ENCODE results near the gene DISP3.

Gene DISP3

GRCh38 chr1:11536573-11537379, 57.8 kb downstream of the DISP3 start:
- no peaks in the 10 kb centered on the region for H3K27me3 ChIP-seq (ENCODE audit: insufficient read depth, insufficient read length)
- no peak for TF ChIP-seq ZNF274 (IDR thresholded peaks at IDR 0.05; ENCODE audit: low read depth, low read length)
- no peak for TF ChIP-seq YY1 (IDR thresholded peaks at IDR 0.05; ENCODE audit: insufficient read depth, insufficient read length)
- TF ChIP-seq SUZ12 (IDR thresholded peaks at IDR 0.05; ENCODE audit: extremely low read depth, insufficient read depth, insufficient read length): no peak
- H3K4me3 ChIP-seq (ENCODE audit: insufficient read length, low read depth): no peak overlapping the region
- no peak for DNase-seq (ENCODE audit: low read depth, low spot score)
- no peak overlapping the region for H3K9ac ChIP-seq (ENCODE audit: insufficient read length, low read depth)
- H3K9me3 ChIP-seq (ENCODE audit: insufficient read depth, low read length): no peaks in the 10 kb centered on the region
- H3K36me3 ChIP-seq (ENCODE audit: insufficient read depth, insufficient read length, low read length): no peaks in the 10 kb centered on the region
- H3K4me1 ChIP-seq (ENCODE audit: insufficient read depth, insufficient read length): peaks cover 4% of the 10 kb centered on the region

- TF ChIP-seq YY1 (IDR thresholded peaks at IDR 0.05; ENCODE audit: insufficient read depth, insufficient read length) (no peak), ZNF274 (IDR thresholded peaks at IDR 0.05; ENCODE audit: low read depth, low read length) (no peak), SUZ12 (IDR thresholded peaks at IDR 0.05; ENCODE audit: extremely low read depth, insufficient read depth, insufficient read length) (no peak)
- H3K9ac ChIP-seq (ENCODE audit: insufficient read length, low read depth): no peak overlapping the region
- no peaks in the 10 kb centered on the region for H3K36me3 ChIP-seq (ENCODE audit: insufficient read depth, insufficient read length, low read length)
- H3K9me3 ChIP-seq (ENCODE audit: insufficient read depth, low read length): no peaks in the 10 kb centered on the region
- H3K4me3 ChIP-seq (ENCODE audit: insufficient read length, low read depth): no peak overlapping the region
- peaks cover 4% of the 10 kb centered on the region for H3K4me1 ChIP-seq (ENCODE audit: insufficient read depth, insufficient read length)
- DNase-seq (ENCODE audit: low read depth, low spot score): no peak
- no peaks in the 10 kb centered on the region for H3K27me3 ChIP-seq (ENCODE audit: insufficient read depth, insufficient read length)
These were observed 58.4 kb downstream of the DISP3 start for GRCh38 chr1:11537380-11537764.

GRCh38 chr1:11537854-11538591, 59.1 kb downstream of the DISP3 start:
- H3K4me1 ChIP-seq (ENCODE audit: insufficient read depth, insufficient read length): peaks cover 4% of the 10 kb centered on the region
- TF ChIP-seq YY1 (IDR thresholded peaks at IDR 0.05; ENCODE audit: insufficient read depth, insufficient read length) (no peak), SUZ12 (IDR thresholded peaks at IDR 0.05; ENCODE audit: extremely low read depth, insufficient read depth, insufficient read length) (no peak)
- H3K9me3 ChIP-seq (ENCODE audit: insufficient read depth, low read length): no peaks in the 10 kb centered on the region
- H3K4me3 ChIP-seq (ENCODE audit: insufficient read length, low read depth): no peak overlapping the region
- no peaks in the 10 kb centered on the region for H3K36me3 ChIP-seq (ENCODE audit: insufficient read depth, insufficient read length, low read length)
- no peak for DNase-seq (ENCODE audit: low read depth, low spot score)
- H3K27me3 ChIP-seq (ENCODE audit: insufficient read depth, insufficient read length): no peaks in the 10 kb centered on the region
- no peak overlapping the region for H3K9ac ChIP-seq (ENCODE audit: insufficient read length, low read depth)

- Histone ChIP-seq H3K9ac (ENCODE audit: insufficient read length, low read depth) (no peak overlapping the region), H3K4me3 (ENCODE audit: insufficient read length, low read depth) (no peak overlapping the region), H3K36me3 (ENCODE audit: insufficient read depth, insufficient read length, low read length) (no peaks in the 10 kb centered on the region), H3K27me3 (ENCODE audit: insufficient read depth, insufficient read length) (no peaks in the 10 kb centered on the region), H3K4me1 (ENCODE audit: insufficient read depth, insufficient read length) (peaks cover 4% of the 10 kb centered on the region), H3K9me3 (ENCODE audit: insufficient read depth, low read length) (no peaks in the 10 kb centered on the region)
- TF ChIP-seq YY1 (IDR thresholded peaks at IDR 0.05; ENCODE audit: insufficient read depth, insufficient read length) (no peak), ZNF274 (IDR thresholded peaks at IDR 0.05; ENCODE audit: low read depth, low read length) (no peak), SUZ12 (IDR thresholded peaks at IDR 0.05; ENCODE audit: extremely low read depth, insufficient read depth, insufficient read length) (no peak)
- no peak for DNase-seq (ENCODE audit: low read depth, low spot score)
These were observed 59.9 kb downstream of the DISP3 start for GRCh38 chr1:11538886-11539285.

GRCh38 chr1:11539850-11540772, 61.2 kb downstream of the DISP3 start:
- H3K4me1 ChIP-seq (ENCODE audit: insufficient read depth, insufficient read length): peaks cover 4% of the 10 kb centered on the region
- no peaks in the 10 kb centered on the region for H3K9me3 ChIP-seq (ENCODE audit: insufficient read depth, low read length)
- TF ChIP-seq YY1 (IDR thresholded peaks at IDR 0.05; ENCODE audit: insufficient read depth, insufficient read length) (no peak), ZNF274 (IDR thresholded peaks at IDR 0.05; ENCODE audit: low read depth, low read length) (no peak), SUZ12 (IDR thresholded peaks at IDR 0.05; ENCODE audit: extremely low read depth, insufficient read depth, insufficient read length) (no peak)
- no peak overlapping the region for H3K4me3 ChIP-seq (ENCODE audit: insufficient read length, low read depth)
- H3K27me3 ChIP-seq (ENCODE audit: insufficient read depth, insufficient read length): peaks cover 2% of the 10 kb centered on the region
- H3K9ac ChIP-seq (ENCODE audit: insufficient read length, low read depth): no peak overlapping the region
- no peak for DNase-seq (ENCODE audit: low read depth, low spot score)
- H3K36me3 ChIP-seq (ENCODE audit: insufficient read depth, insufficient read length, low read length): no peaks in the 10 kb centered on the region

- Histone ChIP-seq H3K4me3 (ENCODE audit: insufficient read length, low read depth) (no peak overlapping the region), H3K9ac (ENCODE audit: insufficient read length, low read depth) (no peak overlapping the region), H3K9me3 (ENCODE audit: insufficient read depth, low read length) (no peaks in the 10 kb centered on the region), H3K36me3 (ENCODE audit: insufficient read depth, insufficient read length, low read length) (no peaks in the 10 kb centered on the region), H3K4me1 (ENCODE audit: insufficient read depth, insufficient read length) (peaks cover 4% of the 10 kb centered on the region), H3K27me3 (ENCODE audit: insufficient read depth, insufficient read length) (peaks cover 6% of the 10 kb centered on the region)
- TF ChIP-seq ZNF274 (IDR thresholded peaks at IDR 0.05; ENCODE audit: low read depth, low read length) (no peak), YY1 (IDR thresholded peaks at IDR 0.05; ENCODE audit: insufficient read depth, insufficient read length) (no peak), SUZ12 (IDR thresholded peaks at IDR 0.05; ENCODE audit: extremely low read depth, insufficient read depth, insufficient read length) (no peak)
- no peak for DNase-seq (ENCODE audit: low read depth, low spot score)
These were observed 61.8 kb downstream of the DISP3 start for GRCh38 chr1:11540773-11541160.

Data from NT2/D1 (cell line).